ENCODE measurements around the gene FGF11.

FGF11 gene

GRCh38 chr17:7440834-7441195, 1.5 kb downstream of the FGF11 start:
- Histone ChIP-seq H3K27me3 (ENCODE audit: low read length) (no peaks in the 10 kb centered on the region), H3K9me2 (replicated peaks; ENCODE audit: insufficient read depth, low read length) (no peaks in the 10 kb centered on the region), H3K9me3 (ENCODE audit: insufficient read depth, low read length) (no peaks in the 10 kb centered on the region), H3K4me3 (ENCODE audit: insufficient read depth, low read length, poor library complexity, severe bottlenecking) (no peak overlapping the region), H3K27ac (ENCODE audit: low read depth, low read length) (no peak overlapping the region), H3K4me2 (ENCODE audit: low read depth, low read length, poor library complexity, severe bottlenecking) (peak overlapping the region; percentile 39), H2AFZ (ENCODE audit: low read depth, low read length, severe bottlenecking) (no peak overlapping the region), H3K79me2 (ENCODE audit: insufficient read depth, low read length) (no peaks in the 10 kb centered on the region), H4K20me1 (ENCODE audit: low read depth, low read length) (no peaks in the 10 kb centered on the region), H3K36me3 (ENCODE audit: low read length) (no peaks in the 10 kb centered on the region), H3F3A (ENCODE audit: insufficient read depth) (no peaks in the 10 kb centered on the region), H3K9ac (ENCODE audit: low read length) (peak overlapping the region; percentile 21; the same call in 1 of the 2 replicates)
- TF ChIP-seq CTCF (IDR thresholded peaks at IDR 0.05; ENCODE audit: insufficient read depth, low read length, poor library complexity, severe bottlenecking) (no peak), EZH2phosphoT487 (conservative IDR thresholded peaks at IDR 0.05; ENCODE audit: low read length) (no peak)

GRCh38 chr17:7441266-7441665, 2.0 kb downstream of the FGF11 start:
- TF ChIP-seq CTCF (IDR thresholded peaks at IDR 0.05; ENCODE audit: insufficient read depth, low read length, poor library complexity, severe bottlenecking): no peak
- no peak for TF ChIP-seq EZH2phosphoT487 (conservative IDR thresholded peaks at IDR 0.05; ENCODE audit: low read length)
- no peak overlapping the region for H3K4me2 ChIP-seq (ENCODE audit: low read depth, low read length, poor library complexity, severe bottlenecking)
- no peak overlapping the region for H3K9ac ChIP-seq (ENCODE audit: low read length)
- H3K79me2 ChIP-seq (ENCODE audit: insufficient read depth, low read length): no peaks in the 10 kb centered on the region
- no peak overlapping the region for H3K27ac ChIP-seq (ENCODE audit: low read depth, low read length)
- H4K20me1 ChIP-seq (ENCODE audit: low read depth, low read length): no peaks in the 10 kb centered on the region
- no peaks in the 10 kb centered on the region for H3K9me2 ChIP-seq (replicated peaks; ENCODE audit: insufficient read depth, low read length)
- H3K27me3 ChIP-seq (ENCODE audit: low read length): no peaks in the 10 kb centered on the region
- no peaks in the 10 kb centered on the region for H3K9me3 ChIP-seq (ENCODE audit: insufficient read depth, low read length)
- H3K4me3 ChIP-seq (ENCODE audit: insufficient read depth, low read length, poor library complexity, severe bottlenecking): no peak overlapping the region
- no peaks in the 10 kb centered on the region for H3K36me3 ChIP-seq (ENCODE audit: low read length)
- H2AFZ ChIP-seq (ENCODE audit: low read depth, low read length, severe bottlenecking): no peak overlapping the region
- H3F3A ChIP-seq (ENCODE audit: insufficient read depth): no peaks in the 10 kb centered on the region

- Histone ChIP-seq H3K27me3 (ENCODE audit: low read length) (no peaks in the 10 kb centered on the region), H3F3A (ENCODE audit: insufficient read depth) (no peaks in the 10 kb centered on the region), H3K9me2 (replicated peaks; ENCODE audit: insufficient read depth, low read length) (no peaks in the 10 kb centered on the region), H3K79me2 (ENCODE audit: insufficient read depth, low read length) (no peaks in the 10 kb centered on the region), H3K4me2 (ENCODE audit: low read depth, low read length, poor library complexity, severe bottlenecking) (no peak overlapping the region), H3K36me3 (ENCODE audit: low read length) (no peaks in the 10 kb centered on the region), H3K27ac (ENCODE audit: low read depth, low read length) (no peak overlapping the region), H3K9ac (ENCODE audit: low read length) (no peak overlapping the region), H3K4me3 (ENCODE audit: insufficient read depth, low read length, poor library complexity, severe bottlenecking) (no peak overlapping the region), H3K9me3 (ENCODE audit: insufficient read depth, low read length) (no peaks in the 10 kb centered on the region), H2AFZ (ENCODE audit: low read depth, low read length, severe bottlenecking) (no peak overlapping the region), H4K20me1 (ENCODE audit: low read depth, low read length) (no peaks in the 10 kb centered on the region)
- TF ChIP-seq CTCF (IDR thresholded peaks at IDR 0.05; ENCODE audit: insufficient read depth, low read length, poor library complexity, severe bottlenecking) (no peak), EZH2phosphoT487 (conservative IDR thresholded peaks at IDR 0.05; ENCODE audit: low read length) (no peak)
Measured at GRCh38 chr17:7442142-7442541, 2.8 kb downstream of the FGF11 start.
